GM18868 (cell line): ENCODE measurements around the gene SDHB.

Experiments used
- ATAC-seq: cut with Tn5 transposase; IDR thresholded peaks from one replicate; pipeline ENCODE4 v1.9.1; 2021; ENCODE audit warnings: mild to moderate bottlenecking, moderate library complexity; ENCODE audit not compliant: unreplicated experiment

The SDHB gene

GRCh38 chr1:17046334-17046657 is 7.5 kb downstream of the SDHB start:
- ATAC-seq, result no peak

GRCh38 chr1:17045634-17046333 is 8.0 kb downstream of the SDHB start:
- no peak for ATAC-seq

GRCh38 chr1:17045150-17045549 is 8.7 kb downstream of the SDHB start:
- ATAC-seq, result no peak

- no peak for ATAC-seq
Measured at GRCh38 chr1:17043676-17044075, 10.2 kb downstream of the SDHB start.

GRCh38 chr1:17040135-17040534 is 13.7 kb downstream of the SDHB start:
- ATAC-seq, result no peak

GRCh38 chr1:17039522-17039921 is 14.3 kb downstream of the SDHB start:
- ATAC-seq, result no peak

GRCh38 chr1:17033481-17033880 is 20.4 kb downstream of the SDHB start:
- ATAC-seq, result no peak

GRCh38 chr1:17032741-17033140 is 21.1 kb downstream of the SDHB start:
- ATAC-seq, result no peak

GRCh38 chr1:17031436-17031835 is 22.4 kb downstream of the SDHB start:
- no peak for ATAC-seq

- no peak for ATAC-seq
Measured at GRCh38 chr1:17030206-17030605, 23.6 kb downstream of the SDHB start.

GRCh38 chr1:17028662-17029188 is 25.1 kb downstream of the SDHB start:
- no peak for ATAC-seq

- no peak for ATAC-seq
Measured at GRCh38 chr1:17027900-17028299, 25.9 kb downstream of the SDHB start.

- no peak for ATAC-seq
Measured at GRCh38 chr1:17027403-17027802, 26.4 kb downstream of the SDHB start.

GRCh38 chr1:17024721-17025120 is 29.1 kb downstream of the SDHB start:
- no peak for ATAC-seq

GRCh38 chr1:17023573-17023972 is 30.3 kb downstream of the SDHB start:
- ATAC-seq, result no peak

- ATAC-seq, result no peak
Measured at GRCh38 chr1:17023102-17023501, 30.7 kb downstream of the SDHB start.

- no peak for ATAC-seq
Measured at GRCh38 chr1:17021896-17022295, 31.9 kb downstream of the SDHB start.

GRCh38 chr1:17020502-17020901 is 33.3 kb downstream of the SDHB start:
- no peak for ATAC-seq

- no peak for ATAC-seq
Measured at GRCh38 chr1:17018849-17019248, 35.0 kb downstream of the SDHB start.

GRCh38 chr1:17017435-17017834 is 36.4 kb downstream of the SDHB start:
- ATAC-seq, result no peak

GRCh38 chr1:17016317-17016661 is 37.5 kb downstream of the SDHB start:
- ATAC-seq, result no peak

- ATAC-seq, result no peak
Measured at GRCh38 chr1:17014671-17015567, 38.9 kb downstream of the SDHB start.
